Measurements from ENCODE around the gene BCORL1.

The BCORL1 gene

DNA sequence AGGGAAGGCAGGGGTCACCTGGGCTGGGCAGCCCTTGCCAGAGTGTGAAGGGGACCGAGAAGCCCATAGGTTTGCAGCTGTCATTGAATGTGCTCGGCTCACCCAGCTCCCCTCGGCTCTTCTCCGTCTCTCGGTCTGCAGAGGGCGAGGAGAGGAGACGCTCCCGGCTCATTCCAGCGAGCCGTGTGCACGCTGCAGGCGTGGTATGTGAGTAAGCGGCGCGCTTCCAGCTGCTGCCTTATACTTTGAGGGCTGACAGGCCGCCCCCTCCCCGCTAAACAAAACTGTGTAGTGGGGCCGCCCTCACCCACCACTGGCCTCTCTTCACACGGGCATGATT, 23.0 kb upstream of the BCORL1 start:
- no peak overlapping the region for H3K4me3 ChIP-seq (ENCODE audit: low read depth, low read length)
- TF ChIP-seq, protein P1, sequence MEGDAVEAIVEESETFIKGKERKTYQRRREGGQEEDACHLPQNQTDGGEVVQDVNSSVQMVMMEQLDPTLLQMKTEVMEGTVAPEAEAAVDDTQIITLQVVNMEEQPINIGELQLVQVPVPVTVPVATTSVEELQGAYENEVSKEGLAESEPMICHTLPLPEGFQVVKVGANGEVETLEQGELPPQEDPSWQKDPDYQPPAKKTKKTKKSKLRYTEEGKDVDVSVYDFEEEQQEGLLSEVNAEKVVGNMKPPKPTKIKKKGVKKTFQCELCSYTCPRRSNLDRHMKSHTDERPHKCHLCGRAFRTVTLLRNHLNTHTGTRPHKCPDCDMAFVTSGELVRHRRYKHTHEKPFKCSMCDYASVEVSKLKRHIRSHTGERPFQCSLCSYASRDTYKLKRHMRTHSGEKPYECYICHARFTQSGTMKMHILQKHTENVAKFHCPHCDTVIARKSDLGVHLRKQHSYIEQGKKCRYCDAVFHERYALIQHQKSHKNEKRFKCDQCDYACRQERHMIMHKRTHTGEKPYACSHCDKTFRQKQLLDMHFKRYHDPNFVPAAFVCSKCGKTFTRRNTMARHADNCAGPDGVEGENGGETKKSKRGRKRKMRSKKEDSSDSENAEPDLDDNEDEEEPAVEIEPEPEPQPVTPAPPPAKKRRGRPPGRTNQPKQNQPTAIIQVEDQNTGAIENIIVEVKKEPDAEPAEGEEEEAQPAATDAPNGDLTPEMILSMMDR (IDR thresholded peaks at IDR 0.05; ENCODE audit: control insufficient read depth, extremely low read depth, insufficient read depth), result no peak
- DNase-seq (ENCODE audit: low read depth), result no peak

DNA sequence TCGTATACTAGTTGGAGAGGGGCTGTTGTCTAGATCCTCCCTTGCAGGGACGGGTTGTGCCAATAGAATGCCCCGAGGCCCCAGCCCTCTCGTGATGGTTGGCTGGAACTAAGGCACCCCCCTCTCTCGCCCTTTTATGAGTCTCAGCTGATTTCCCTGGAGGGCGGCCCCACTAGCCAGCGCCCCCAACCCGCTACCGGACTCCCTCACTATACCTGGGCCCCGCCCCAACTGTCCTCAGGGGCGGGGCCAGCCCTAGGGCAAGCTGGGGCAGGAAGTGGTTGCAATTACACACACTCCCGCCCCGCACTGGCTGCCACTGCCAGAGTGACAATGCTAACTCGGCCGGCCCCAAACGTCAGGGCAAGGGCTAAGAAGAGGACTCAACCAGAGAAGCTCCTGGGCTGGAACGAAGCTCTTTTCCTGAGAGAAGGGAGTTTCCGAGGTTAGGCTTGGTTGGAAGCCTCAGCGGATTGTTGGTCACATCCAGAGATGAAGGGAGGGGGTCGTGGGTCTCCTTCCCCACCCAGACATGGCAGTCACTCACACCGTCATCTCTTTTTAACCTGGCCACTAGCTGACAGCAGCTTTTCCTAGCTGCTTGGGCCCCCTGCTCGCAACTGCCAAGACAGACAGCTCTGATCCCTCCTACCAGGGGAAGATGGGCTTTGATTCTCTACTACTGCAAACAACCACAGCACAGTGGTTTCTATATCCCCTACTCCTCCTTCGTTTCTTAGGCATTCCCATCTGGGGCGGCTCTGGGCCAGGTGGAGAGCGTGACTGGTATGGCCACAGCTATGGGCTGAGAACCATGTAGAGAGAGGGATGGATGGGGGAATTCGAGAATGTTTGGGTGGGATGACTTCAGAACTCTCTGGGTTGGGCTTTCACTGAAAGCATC, 21.0 kb upstream of the BCORL1 start:
- TF ChIP-seq, protein P1 (IDR thresholded peaks at IDR 0.05; ENCODE audit: control insufficient read depth, extremely low read depth, insufficient read depth), result no peak
- no peak overlapping the region for H3K4me3 ChIP-seq (ENCODE audit: low read depth, low read length)
- no peak for DNase-seq (ENCODE audit: low read depth)

DNA sequence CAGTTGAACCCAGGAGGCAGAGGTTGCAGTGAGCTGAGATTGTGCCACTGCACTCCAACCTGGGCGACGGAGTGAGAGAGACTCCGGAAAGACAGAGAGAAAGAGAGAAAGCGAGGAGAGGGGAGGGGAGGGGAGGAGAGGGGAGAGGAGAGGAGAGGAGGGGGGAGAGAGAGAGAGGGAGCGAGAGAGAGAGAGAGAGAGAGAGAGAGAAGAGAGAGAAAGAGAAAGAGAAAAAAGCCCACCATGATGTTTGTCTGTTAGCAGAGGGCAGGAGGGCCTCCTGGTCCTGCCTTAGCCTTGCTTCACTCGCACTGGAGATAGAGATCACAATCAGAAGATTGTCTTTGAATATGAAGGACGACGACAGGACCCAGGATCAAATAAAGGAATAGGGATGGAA, 18.7 kb upstream of the BCORL1 start:
- TF ChIP-seq, protein P1 (IDR thresholded peaks at IDR 0.05; ENCODE audit: control insufficient read depth, extremely low read depth, insufficient read depth), result no peak
- H3K4me3 ChIP-seq (ENCODE audit: low read depth, low read length), result no peak overlapping the region
- no peak for DNase-seq (ENCODE audit: low read depth)

GRCh38 chrX:129965166-129965565, 17.3 kb upstream of the BCORL1 start:
- TF ChIP-seq, protein P1 (IDR thresholded peaks at IDR 0.05; ENCODE audit: control insufficient read depth, extremely low read depth, insufficient read depth), result no peak
- H3K4me3 ChIP-seq (ENCODE audit: low read depth, low read length), result no peak overlapping the region
- no peak for DNase-seq (ENCODE audit: low read depth)

GRCh38 chrX:129968968-129969367, 13.5 kb upstream of the BCORL1 start:
- H3K4me3 ChIP-seq (ENCODE audit: low read depth, low read length), result no peak overlapping the region
- no peak for DNase-seq (ENCODE audit: low read depth)
- TF ChIP-seq, protein P1 (IDR thresholded peaks at IDR 0.05; ENCODE audit: control insufficient read depth, extremely low read depth, insufficient read depth), result no peak

DNA sequence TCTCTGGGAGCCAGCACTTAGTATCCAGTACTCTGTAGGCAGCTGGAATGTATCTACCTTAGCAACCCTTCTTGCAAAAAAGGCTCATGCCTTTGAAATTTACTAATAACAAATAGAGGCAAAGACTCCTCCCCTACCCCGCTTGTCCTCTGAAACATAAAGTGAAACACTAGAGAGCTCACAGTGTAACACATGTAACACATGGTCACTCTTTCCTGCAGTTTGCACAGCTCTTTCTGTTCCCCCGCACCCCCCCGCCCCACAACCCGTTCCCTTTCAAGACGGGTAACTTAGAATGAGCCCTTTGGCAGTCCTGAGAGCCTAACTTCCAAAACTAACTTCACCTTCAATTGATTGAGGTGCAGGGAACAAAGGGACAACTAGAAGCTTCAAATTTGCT, 6.0 kb upstream of the BCORL1 start:
- TF ChIP-seq, protein P1 (IDR thresholded peaks at IDR 0.05; ENCODE audit: control insufficient read depth, extremely low read depth, insufficient read depth), result no peak
- H3K4me3 ChIP-seq (ENCODE audit: low read depth, low read length), result no peak overlapping the region
- DNase-seq (ENCODE audit: low read depth), result no peak

Measured in LNCaP clone FGC (cell line).